B cell (primary cell): ENCODE results near the gene NVL. TPM values are rescaled to one million over a fixed set of nuclear protein-coding genes. Genes with fewer than 3 reads are reported as not detected.

Experiments used
- ATAC-seq: fragments of 200-7000 bp; cut with Tn5 transposase; one replicate; pipeline ENCODE4 v1.10.0; 2021; ENCODE audit warnings: low read depth, mild to moderate bottlenecking, moderate number of reproducible peaks, moderate library complexity
- CTCF ChIA-PET: fragments of 350-600 bp; sonication (Branson Sonifier 250); formaldehyde crosslinking; loops from one replicate; lab custom pipeline; 2021; ENCODE audit warnings: antibody characterized with exemption, inconsistent platforms; lab: Charles Lee
- POLR2A ChIA-PET: fragments of 350-600 bp; sonication (Branson Sonifier 250); formaldehyde crosslinking; loops from one replicate; lab custom pipeline; 2021; ENCODE audit warnings: antibody characterized with exemption; lab: Charles Lee
- DNase-seq: peaks from one replicate; pipeline ENCODE4 v3.0.0; 2013
- H2AFZ ChIP-seq: 2 replicates; pipeline ENCODE4 v1.6.1; 2012; ENCODE audit warnings: mild to moderate bottlenecking, low read depth, low read length; ENCODE audit not compliant: insufficient read depth, poor library complexity, severe bottlenecking
- H3K27ac ChIP-seq, 2 donors: 1 replicate in 1 of 2; 2 replicates in 1 of 2; pipeline ENCODE4 v1.5.1; 2012 to 2013; ENCODE audit warnings: low read length in 2 of 2, mild to moderate bottlenecking in 2 of 2, moderate library complexity in 1 of 2
- H3K27me3 ChIP-seq, 4 experiments: fragments of 200-600 bp in 1 of 4; sonication (generic) in 1 of 4; replicated peaks in 1 of 4; 1 replicate in 2 of 4; 2 replicates in 2 of 4; pipeline versions ENCODE4 v1.6.1 to v1.7.0; 2013 to 2016; ENCODE audit warnings: low read length in 3 of 4, mild to moderate bottlenecking in 2 of 4, mixed read lengths in 1 of 4, moderate library complexity in 1 of 4; ENCODE audit not compliant: insufficient read depth in 4 of 4, control insufficient read depth in 3 of 4; ENCODE audit errors: control extremely low read depth in 1 of 4
- H3K36me3 ChIP-seq, 2 experiments: replicated peaks in 1 of 2; 1 replicate in 1 of 2; 2 replicates in 1 of 2; pipeline versions ENCODE4 v1.6.1 to v1.7.1; 2013; ENCODE audit warnings: low read length in 1 of 2; ENCODE audit not compliant: insufficient read depth in 2 of 2, control insufficient read depth in 1 of 2; ENCODE audit errors: control extremely low read depth in 1 of 2, extremely low read depth in 1 of 2
- H3K4me1 ChIP-seq, 2 donors: fragments of 200-600 bp in 1 of 2; sonication (generic) in 1 of 2; 1 replicate in 1 of 2; 2 replicates in 1 of 2; pipeline versions ENCODE4 v1.5.1 to v1.6.1; 2013 to 2017; ENCODE audit warnings: low read length in 2 of 2; ENCODE audit not compliant: control insufficient read depth in 2 of 2, insufficient read depth in 2 of 2
- H3K4me2 ChIP-seq: replicated peaks from 2 replicates; pipeline ENCODE3; 2012; ENCODE audit warnings: mild to moderate bottlenecking, low read depth, low read length; ENCODE audit not compliant: poor library complexity, severe bottlenecking
- H3K4me3 ChIP-seq, 5 experiments: fragments of 200-600 bp in 1 of 5; sonication (generic) in 1 of 5; 1 replicate in 3 of 5; 2 replicates in 2 of 5; pipeline versions ENCODE4 v1.5.1 to v1.7.0; 2011 to 2016; ENCODE audit warnings: low read length in 4 of 5, mild to moderate bottlenecking in 4 of 5, low read depth in 2 of 5, control low read depth in 1 of 5, moderate library complexity in 1 of 5; ENCODE audit not compliant: insufficient read depth in 1 of 5; ENCODE audit errors: control extremely low read depth in 1 of 5, extremely low read depth in 1 of 5
- H3K79me2 ChIP-seq: fragments of 200-600 bp; sonication (generic); one replicate; pipeline ENCODE4 v1.6.0; 2016; ENCODE audit warnings: low read length; ENCODE audit not compliant: control insufficient read depth, insufficient read depth
- H3K9ac ChIP-seq: fragments of 200-600 bp; sonication (generic); 2 replicates; pipeline ENCODE4 v1.6.1; 2017; ENCODE audit warnings: mild to moderate bottlenecking, low read length, moderate library complexity
- H3K9me3 ChIP-seq, 3 donors: one replicate each; pipeline versions ENCODE4 v1.6.1 to v1.7.1; 2013; ENCODE audit warnings: low read length in 2 of 3; ENCODE audit not compliant: control insufficient read depth in 2 of 3, insufficient read depth in 1 of 3; ENCODE audit errors: control extremely low read depth in 1 of 3
- H4K20me1 ChIP-seq: 2 replicates; pipeline ENCODE4 v1.6.0; 2012; ENCODE audit warnings: mild to moderate bottlenecking, low read length; ENCODE audit not compliant: insufficient read depth, control insufficient read depth, poor library complexity, severe bottlenecking
- H3K27ac Mint-ChIP-seq: one replicate; pipeline ENCODE4 v1.8.0; 2021; ENCODE audit warnings: mixed read lengths
- H3K27me3 Mint-ChIP-seq: one replicate; pipeline ENCODE4 v1.8.0; 2021; ENCODE audit warnings: mixed read lengths
- H3K4me1 Mint-ChIP-seq: one replicate; pipeline ENCODE4 v1.8.0; 2021; ENCODE audit warnings: mixed read lengths
- H3K4me3 Mint-ChIP-seq: one replicate; pipeline ENCODE4 v1.8.0; 2021; ENCODE audit warnings: mixed read lengths
- H3K9me3 Mint-ChIP-seq: one replicate; pipeline ENCODE4 v1.8.0; 2022; ENCODE audit warnings: mixed read lengths; ENCODE audit not compliant: insufficient read depth
- CTCF ChIP-seq: fragments of 200-600 bp; IDR thresholded peaks from one replicate; pipeline ENCODE4 v1.8.0; 2022; ENCODE audit warnings: antibody characterized with exemption, mild to moderate bottlenecking
- EZH2 ChIP-seq: IDR thresholded peaks from 2 replicates; pipeline ENCODE4 v1.6.1; 2012; ENCODE audit warnings: borderline replicate concordance, low read depth, mild to moderate bottlenecking, moderate library complexity, low read length; ENCODE audit not compliant: insufficient read depth, poor library complexity, severe bottlenecking
- WGBS: methylation state at CpG from one replicate; pipeline ENCODE4 v1.1.5; 2013; ENCODE audit warnings: missing lambda C conversion rate; ENCODE audit not compliant: insufficient coverage; 5-methylcytosine and 5-hydroxymethylcytosine counted together
- intact Hi-C: fragments of 100-400 bp; cut with micrococcal nuclease; formaldehyde crosslinking; loops from one replicate; pipeline ENCODE4 v1.10.0; 2022
- polyA plus RNA-seq: library from polyadenylated mRNA; depleted of rRNA; stranded (reverse); fragments of >200 nt; gene quantifications from 2 replicates; pipeline ENCODE4 v1.2.3, GENCODE V29; 2012
- total RNA-seq, 2 donors: library from RNA; stranded (reverse); fragments of 120-200 nt in 1 of 2; gene quantifications; 1 replicate in 1 of 2; 2 replicates in 1 of 2; pipeline versions ENCODE4 v1.2.3 to v1.2.4, GENCODE V29; 2013 to 2022

NVL gene
- total and polyA plus RNA-seq, 2 donors (not counting 1 experiment from before 2014, with no cell fraction given) = 28.1 to 45.5 TPM

- WGBS = 100% methylated on average over 1 of the region's 1 CpG
- DNase-seq = no peak
- ChIA-PET POLR2A (no interaction called here), CTCF (interaction anchor here (1.1 kb wide), 1 partner anchor 11 kb away, joined by 3 read pairs; no protein-coding TSS in a partner anchor)
- ATAC-seq = no peak
- no peaks in the 10 kb centered on the region for H3K27me3 Mint-ChIP-seq
- intact Hi-C loops = no loop called here
- Histone ChIP-seq H3K4me3 (no peak overlapping the region), H2AFZ (no peak overlapping the region), H3K4me1 (no peaks in the 10 kb centered on the region), H3K9ac (no peak overlapping the region), H3K9me3 (no peaks in the 10 kb centered on the region), H3K36me3 (peaks cover 2 to 68% of the 10 kb centered on the region in 2 experiments), H3K79me2 (no peaks in the 10 kb centered on the region), H3K27me3 (no peaks in the 10 kb centered on the region), H3K27ac (no peak overlapping the region), H4K20me1 (no peaks in the 10 kb centered on the region), H3K4me2 (no peak overlapping the region)
- no peak overlapping the region for H3K27ac Mint-ChIP-seq
- H3K4me1 Mint-ChIP-seq = no peaks in the 10 kb centered on the region
- H3K4me3 Mint-ChIP-seq = no peak overlapping the region
- TF ChIP-seq EZH2 (no peak), CTCF (no peak)
- no peaks in the 10 kb centered on the region for H3K9me3 Mint-ChIP-seq
Measured at GRCh38 chr1:224294775-224295174, 35.2 kb downstream of the NVL start.

- no peak overlapping the region for H2AFZ ChIP-seq
- Mint-ChIP-seq H3K27ac (no peak overlapping the region), H3K9me3 (no peaks in the 10 kb centered on the region), H3K27me3 (no peaks in the 10 kb centered on the region), H3K4me1 (no peaks in the 10 kb centered on the region), H3K4me3 (no peak overlapping the region)
- TF ChIP-seq EZH2 (no peak), CTCF (no peak)
- intact Hi-C loops = no loop called here
- no peaks in the 10 kb centered on the region for H3K79me2 ChIP-seq
- no peaks in the 10 kb centered on the region for H3K4me1 ChIP-seq
- CTCF ChIA-PET = interaction anchor here (1.8 kb wide), 1 partner anchor 176 kb away, joined by 4 read pairs; no protein-coding TSS in a partner anchor
- no peak overlapping the region for H3K4me2 ChIP-seq
- no peak overlapping the region for H3K27ac ChIP-seq
- H3K27me3 ChIP-seq = no peaks in the 10 kb centered on the region
- POLR2A ChIA-PET = no interaction called here
- H3K9ac ChIP-seq = no peak overlapping the region
- H3K9me3 ChIP-seq = no peaks in the 10 kb centered on the region
- H3K4me3 ChIP-seq = no peak overlapping the region
- no peaks in the 10 kb centered on the region for H4K20me1 ChIP-seq
- DNase-seq (no peak), ATAC-seq (no peak)
- 100% methylated on average over 3 of the region's 3 CpGs for WGBS
- peaks cover 8 to 64% of the 10 kb centered on the region in 2 experiments for H3K36me3 ChIP-seq
Measured at GRCh38 chr1:224292419-224292818, 37.6 kb downstream of the NVL start.
